Fibroblast of villous mesenchyme (primary cell): ENCODE data around the gene LRRC42. TPM values are rescaled to one million over a fixed set of nuclear protein-coding genes. Genes with fewer than 3 reads are reported as not detected.
A peak's percentile ranks its signal among the peaks of the same experiment; 100 is the strongest.

Source experiments
- DNase-seq: peaks from one replicate; pipeline ENCODE4 v3.0.0-alpha.2; 2010; ENCODE audit warnings: low read depth
- H3K4me3 ChIP-seq: 2 replicates; pipeline ENCODE4 v1.5.1; 2011; ENCODE audit warnings: low read depth, mild to moderate bottlenecking, low read length
- CTCF ChIP-seq: IDR thresholded peaks from 2 replicates; pipeline ENCODE4 v1.5.1; 2012; ENCODE audit warnings: low read depth, mild to moderate bottlenecking, low read length; ENCODE audit not compliant: insufficient read depth
- total RNA-seq: library from RNA; depleted of rRNA; stranded (reverse); fragments of >200 nt; gene quantifications from 2 replicates; pipeline ENCODE4 v1.2.3, GENCODE V29; 2012

LRRC42 gene
- total RNA-seq, 1 donor, result 47.1 TPM

- H3K4me3 ChIP-seq, result no peak overlapping the region
- no peak for TF ChIP-seq CTCF
- DNase-seq, result no peak
These were observed 3.8 kb upstream of the LRRC42 start for GRCh38 chr1:53942127-53942957.

DNA sequence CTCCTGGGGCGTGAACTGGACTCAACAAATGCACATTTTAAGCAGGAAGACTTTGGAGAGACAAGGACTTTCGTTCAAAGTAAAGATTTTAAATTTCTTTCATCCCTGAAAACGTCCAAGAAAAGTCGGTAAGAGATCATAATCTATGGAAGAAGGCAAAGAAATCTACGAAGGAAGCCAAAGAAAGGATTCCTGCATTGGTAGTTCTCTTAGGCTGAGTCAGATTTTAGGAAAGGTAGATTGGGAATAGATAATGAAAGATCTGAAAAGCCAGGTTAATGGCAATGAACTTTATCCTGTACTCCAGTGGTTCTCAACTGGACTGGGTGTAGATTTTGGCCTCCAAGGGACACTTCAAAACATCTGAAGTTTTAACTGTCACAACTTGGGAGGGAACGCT is 3.1 kb upstream of the LRRC42 start:
- TF ChIP-seq CTCF, result no peak
- DNase-seq, result no peak

GRCh38 chr1:53943490-53944043 is 2.6 kb upstream of the LRRC42 start:
- DNase-seq, result no peak
- no peak for TF ChIP-seq CTCF
- no peak overlapping the region for H3K4me3 ChIP-seq

More for the DNA sequence above, 3.1 kb upstream of the LRRC42 start:
- no peak overlapping the region for H3K4me3 ChIP-seq

GRCh38 chr1:53944469-53945182 is 1.5 kb upstream of the LRRC42 start:
- H3K4me3 ChIP-seq, result peak overlapping the region; percentile 96
- no peak for TF ChIP-seq CTCF
- no peak for DNase-seq

DNA sequence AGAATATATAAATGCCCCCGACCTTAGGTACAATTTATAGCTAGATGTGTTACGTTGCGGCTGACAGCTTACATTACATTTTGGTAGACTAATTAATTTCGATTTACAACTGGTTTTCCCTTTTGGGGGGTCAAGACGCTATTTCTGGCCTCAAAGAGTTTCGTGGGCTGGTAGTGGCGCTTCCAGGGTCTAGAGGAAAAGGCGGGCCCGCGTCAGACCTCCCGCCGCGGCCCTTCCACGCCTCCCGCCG is 1.0 kb upstream of the LRRC42 start:
- DNase-seq, result no peak
- no peak for TF ChIP-seq CTCF
- peak overlapping the region; percentile 96 for H3K4me3 ChIP-seq

- peak; percentile 98 for DNase-seq
- TF ChIP-seq CTCF, result no peak
- H3K4me3 ChIP-seq, result peak within 1 kb of the TSS; percentile 96
These were observed 508 bp upstream of the LRRC42 start, which contains the start of gene IFT25 for GRCh38 chr1:53945433-53946251. Gene IFT25, minus strand, starts transcription at chr1:53945699. Its CDS starts 5,617 bp downstream, at chr1:53940082.
